ENCODE data around the gene G3BP2. TPM values are rescaled to one million over a fixed set of nuclear protein-coding genes. Genes with fewer than 3 reads are reported as not detected.
"Not testable (repeated sequence)": the region's sequence is repeated elsewhere in the genome, so short reads cannot be mapped to it uniquely, and the experiment has no call there.

Gene G3BP2
- polyA plus RNA-seq, 2 of the 4 experiments (the other 2 are of a cell fraction): 159 to 179 TPM

GRCh38 chr4:75692066-75692465, 18.9 kb upstream of the G3BP2 start:
- POLR2A ChIA-PET: not testable (repeated sequence)
- 92% methylated on average over 5 of the region's 5 CpGs for WGBS (ENCODE audit: missing lambda C conversion rate)
- CTCF ChIA-PET: interaction anchor here (0.7 to 1.1 kb wide), 2 partner anchors 32 to 37 kb away, joined by 3 to 6 read pairs; partner anchors contain the start of gene USO1

GRCh38 chr4:75687125-75687524, 13.9 kb upstream of the G3BP2 start:
- H3K4me2 ChIP-seq; H3K27ac ChIP-seq; ATAC-seq; H3K4me1 ChIP-seq; DNase-seq (ENCODE audit: low read depth in 1 of 2, low spot score in 1 of 2); H3K4me3 ChIP-seq; POLR2A ChIA-PET; H3K9me3 ChIP-seq; FAIRE-seq: not testable (repeated sequence)
- CTCF ChIA-PET: interaction anchor here (1.2 to 2.2 kb wide), 2 partner anchors 13 to 37 kb away, joined by 3 to 8 read pairs; partner anchors contain the start of gene USO1
- WGBS (ENCODE audit: missing lambda C conversion rate): 90% methylated on average over 1 of the region's 1 CpG

More at GRCh38 chr4:75692066-75692465, 18.9 kb upstream of the G3BP2 start:
- not testable (repeated sequence) for H3K9me3 ChIP-seq; DNase-seq (ENCODE audit: low read depth in 1 of 2, low spot score in 1 of 2); H3K4me3 ChIP-seq; H3K4me1 ChIP-seq; ATAC-seq; H3K27ac ChIP-seq; FAIRE-seq; H3K4me2 ChIP-seq

DNA sequence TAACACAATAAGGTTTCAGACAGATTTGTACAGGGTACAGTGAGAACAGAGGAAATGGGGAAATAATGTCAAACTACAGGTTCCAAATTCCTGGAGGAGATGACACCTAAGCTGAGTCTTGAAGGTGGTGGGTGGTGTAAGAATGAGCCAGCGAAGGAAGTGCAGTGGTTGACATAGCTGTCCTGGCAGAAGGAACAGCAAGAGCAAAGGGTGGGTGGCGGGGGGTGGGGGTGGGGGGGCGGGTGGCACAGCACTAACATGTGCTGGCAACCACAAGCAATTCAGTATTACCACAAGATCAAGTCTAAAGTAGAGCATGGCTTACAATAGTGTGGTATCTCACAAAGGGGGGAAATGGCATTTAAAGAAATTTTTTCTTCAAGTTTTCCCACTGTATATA, 13.1 kb upstream of the G3BP2 start:
- no peak overlapping the region for H3K27ac ChIP-seq
- H3K4me1 ChIP-seq: no peaks in the 10 kb centered on the region
- no peaks in the 10 kb centered on the region for H3K9me3 ChIP-seq
- H3K4me2 ChIP-seq: no peak overlapping the region
- TF ChIP-seq CBX8 (IDR thresholded peaks at IDR 0.05) (no peak), HES2 (IDR thresholded peaks at IDR 0.05) (no peak), TP53 (CRISPR knock-in tag; IDR thresholded peaks at IDR 0.05) (no peak), NPAS2 (CRISPR knock-in tag; IDR thresholded peaks at IDR 0.05; ENCODE audit: borderline replicate concordance) (no peak), EHMT2 (IDR thresholded peaks at IDR 0.05; ENCODE audit: low read depth) (no peak)
- FAIRE-seq (no peak), ATAC-seq (no peak), DNase-seq (ENCODE audit: low read depth in 1 of 2, low spot score in 1 of 2) (no peak)
- no peak overlapping the region for H3K4me3 ChIP-seq
- WGBS (ENCODE audit: missing lambda C conversion rate): 90% methylated on average over 1 of the region's 3 CpGs
- CTCF ChIA-PET: interaction anchor here (2.2 kb wide), 1 partner anchor 37 kb away, joined by 8 read pairs; the partner anchor contains the start of gene USO1
- POLR2A ChIA-PET: no interaction called here

DNA sequence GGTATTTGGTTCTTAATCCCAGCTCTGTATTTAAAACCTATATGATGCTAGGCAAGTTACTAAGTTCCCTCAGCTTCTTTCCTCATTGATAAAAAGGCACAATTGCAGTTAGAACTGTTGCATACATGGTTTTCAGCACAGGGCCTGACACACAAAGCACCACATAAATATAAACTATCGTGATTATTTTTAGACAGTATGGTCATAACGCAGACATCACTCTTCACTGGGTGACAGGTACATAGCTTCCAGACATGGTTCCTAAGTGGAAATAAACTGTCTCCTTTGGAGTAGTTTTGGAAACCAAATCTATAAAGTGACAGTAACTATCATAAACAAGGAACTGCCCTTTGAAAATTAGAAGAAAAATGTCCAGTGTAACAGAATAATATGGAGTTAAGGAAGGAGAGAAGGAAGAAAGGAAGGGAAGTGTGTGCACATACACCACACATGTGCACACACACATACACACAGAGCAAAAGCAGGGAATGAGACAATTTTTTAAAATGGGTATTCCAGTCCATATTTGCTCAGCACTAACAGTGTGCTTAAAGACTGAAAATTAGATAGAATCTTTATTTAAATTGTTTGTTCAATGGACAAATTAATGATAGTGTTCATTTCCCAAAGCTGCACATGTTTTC, 12.5 kb upstream of the G3BP2 start:
- FAIRE-seq: no peak
- no peaks in the 10 kb centered on the region for H3K9me3 ChIP-seq
- DNase-seq (ENCODE audit: low read depth in 1 of 2, low spot score in 1 of 2): no peak
- H3K4me1 ChIP-seq: no peaks in the 10 kb centered on the region
- TF ChIP-seq HOXB13 (CRISPR knock-in tag; IDR thresholded peaks at IDR 0.05; ENCODE audit: low read depth) (no peak), FOSL2 (IDR thresholded peaks at IDR 0.05) (no peak), FOSL2 (CRISPR knock-in tag; IDR thresholded peaks at IDR 0.05) (no peak), MAX (IDR thresholded peaks at IDR 0.05) (no peak), RARB (CRISPR knock-in tag; IDR thresholded peaks at IDR 0.05) (no peak), ATOH8 (CRISPR knock-in tag; IDR thresholded peaks at IDR 0.05; ENCODE audit: low read depth) (no peak), HEYL (CRISPR knock-in tag; IDR thresholded peaks at IDR 0.05) (no peak), HDAC2 (IDR thresholded peaks at IDR 0.05) (no peak), MAZ (IDR thresholded peaks at IDR 0.05; ENCODE audit: borderline replicate concordance, low read depth, low read length) (no peak), POLR2AphosphoS2 (conservative IDR thresholded peaks at IDR 0.05; ENCODE audit: low read length) (no peak), SREBF2 (IDR thresholded peaks at IDR 0.05) (no peak), EHMT2 (IDR thresholded peaks at IDR 0.05; ENCODE audit: low read depth) (no peak)
- no peak overlapping the region for H3K4me3 ChIP-seq
- H3K27ac ChIP-seq: no peak overlapping the region
- no peak overlapping the region for H3K4me2 ChIP-seq
- ATAC-seq: no peak
- WGBS (ENCODE audit: missing lambda C conversion rate): 92% methylated on average over 2 of the region's 2 CpGs
- CTCF ChIA-PET: interaction anchor here (2.2 kb wide), 1 partner anchor 38 kb away, joined by 8 read pairs; the partner anchor contains the start of gene USO1
- POLR2A ChIA-PET: no interaction called here

Data from A549 (cell line).